Bronchus fibroblast of lung (primary cell): ENCODE results near the gene UNC79. TPM values are rescaled to one million over a fixed set of nuclear protein-coding genes. Genes with fewer than 3 reads are reported as not detected.

Experiments used
- total RNA-seq: library from RNA; depleted of rRNA; stranded (reverse); fragments of >200 nt; gene quantifications from 2 replicates; pipeline ENCODE4 v1.2.3, GENCODE V29; 2015

UNC79 gene
- not detected in 2 replicates for total RNA-seq

DNA sequence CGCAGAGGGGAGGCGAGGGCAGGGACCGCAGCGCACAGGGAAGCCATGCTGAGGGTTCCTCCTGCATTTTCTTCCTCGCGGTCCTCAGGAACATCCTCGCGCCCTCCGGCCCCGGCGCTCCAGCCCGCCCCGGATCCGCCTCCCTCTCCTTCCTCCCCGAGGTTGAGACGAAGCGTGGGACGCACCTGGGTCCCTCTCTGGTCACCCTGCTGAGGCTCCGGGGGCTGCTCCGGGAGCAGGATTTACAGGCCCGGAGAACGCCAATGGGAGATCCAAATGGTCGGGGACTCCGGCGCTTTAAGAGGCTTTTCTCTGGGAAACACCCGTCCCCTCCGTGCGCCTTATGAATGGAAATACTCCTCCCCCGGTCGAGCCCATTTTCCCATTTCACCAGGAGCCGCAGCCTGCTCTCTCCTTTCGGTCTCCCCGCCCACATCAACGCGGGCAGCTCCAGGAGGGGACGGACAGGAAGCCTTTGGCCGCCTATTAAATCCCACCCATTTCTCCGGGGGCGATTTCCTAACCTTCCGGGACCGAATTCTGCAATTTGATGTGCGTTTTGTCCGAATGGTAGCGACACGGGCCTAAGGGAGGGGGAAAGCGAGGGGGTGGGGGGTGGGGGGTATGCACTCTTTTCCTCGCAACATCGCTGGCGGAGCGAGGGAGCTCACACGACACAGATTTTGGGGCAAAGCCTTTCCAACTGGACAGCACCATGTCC, at the start of gene UNC79:
Gene UNC79, plus strand, starts transcription at position 625 of the 721 bp plus-strand sequence. Its CDS starts 91 bp downstream, at position 716.

Other genes starting within 250 kb of the UNC79 start
- gene MOAP1, start 246.0 kb upstream of the UNC79 start, total RNA-seq, result 7.4 and 8.0 TPM in 2 replicates
- 5.5 and 5.7 TPM in 2 replicates for gene LYSET, start 245.6 kb upstream of the UNC79 start, total RNA-seq
- gene GON7, start 223.9 kb upstream of the UNC79 start, total RNA-seq, result 9.7 and 15.6 TPM in 2 replicates
- gene UBR7, start 223.7 kb upstream of the UNC79 start, total RNA-seq, result 26.9 and 28.4 TPM in 2 replicates
- 6.7 and 6.8 TPM in 2 replicates for gene BTBD7, start 97.9 kb upstream of the UNC79 start, total RNA-seq
- gene COX8C, start 83.8 kb upstream of the UNC79 start, total RNA-seq, result not detected in 2 replicates